Smooth muscle cell (in vitro differentiated cells): ENCODE data around the gene TMEM120A. TPM values are rescaled to one million over a fixed set of nuclear protein-coding genes. Genes with fewer than 3 reads are reported as not detected.

Experiments
- DNase-seq: peaks from one replicate; lab custom pipeline; 2025; ENCODE audit not compliant: unreplicated experiment; lab: John Stamatoyannopoulos, UW
- H2AFZ ChIP-seq: fragments of 200-600 bp; sonication (generic); 2 replicates; pipeline ENCODE4 v1.6.0; 2016; ENCODE audit warnings: antibody characterized with exemption, low read depth, mild to moderate bottlenecking
- H3F3A ChIP-seq: fragments of 200-600 bp; sonication (generic); 2 replicates; pipeline ENCODE4 v1.6.0; 2017; ENCODE audit warnings: antibody characterized with exemption, low read depth
- H3K27ac ChIP-seq: fragments of 200-600 bp; sonication (generic); 2 replicates; pipeline ENCODE4 v1.5.1; 2016; ENCODE audit warnings: low read depth, mild to moderate bottlenecking
- H3K27me3 ChIP-seq: fragments of 200-600 bp; sonication (generic); 2 replicates; pipeline ENCODE4 v1.6.1; 2016; ENCODE audit warnings: low read depth, mild to moderate bottlenecking
- H3K36me3 ChIP-seq: fragments of 200-600 bp; sonication (generic); 2 replicates; pipeline ENCODE4 v1.5.1; 2016; ENCODE audit warnings: low read depth
- H3K4me1 ChIP-seq: fragments of 200-600 bp; sonication (generic); 2 replicates; pipeline ENCODE4 v1.5.1; 2016; ENCODE audit warnings: low read depth
- H3K4me2 ChIP-seq: fragments of 200-600 bp; sonication (generic); 2 replicates; pipeline ENCODE4 v1.6.0; 2016; ENCODE audit warnings: mild to moderate bottlenecking
- H3K4me3 ChIP-seq: fragments of 200-600 bp; sonication (generic); 2 replicates; pipeline ENCODE4 v1.5.1; 2016; ENCODE audit warnings: mild to moderate bottlenecking
- H3K79me2 ChIP-seq: fragments of 200-600 bp; sonication (generic); 2 replicates; pipeline ENCODE4 v1.6.0; 2016; ENCODE audit warnings: low read depth, mild to moderate bottlenecking
- H3K9ac ChIP-seq: fragments of 200-600 bp; sonication (generic); 2 replicates; pipeline ENCODE4 v1.6.0; 2016; ENCODE audit warnings: low read depth
- H3K9me3 ChIP-seq: fragments of 200-600 bp; sonication (generic); replicated peaks from 2 replicates; pipeline ENCODE4 v1.5.1; 2016; ENCODE audit warnings: low read depth
- H4K20me1 ChIP-seq: fragments of 200-600 bp; sonication (generic); 2 replicates; pipeline ENCODE4 v1.6.0; 2016; ENCODE audit warnings: low read depth
- WGBS: methylation state at CpG from one replicate; pipeline ENCODE4 v1.1.7; 2016; ENCODE audit warnings: low lambda C conversion rate; 5-methylcytosine and 5-hydroxymethylcytosine counted together
- polyA plus RNA-seq: library from polyadenylated mRNA; unstranded; fragments of >200 nt; fragmentation: Nextera tagmentation; extraction: Ambion mirVana; gene quantifications from 2 replicates; pipeline ENCODE4 v1.2.1, GENCODE V29; 2016
- total RNA-seq: library from RNA; depleted of rRNA; stranded (reverse); fragments of >200 nt; gene quantifications from 2 replicates; pipeline ENCODE4 v1.2.3, GENCODE V29; 2014
- TF ChIP-seq, protein P1 (sequence below): fragments of 200-600 bp; sonication (generic); IDR thresholded peaks from 2 replicates; pipeline ENCODE4 v1.5.1; 2017; ENCODE audit warnings: borderline replicate concordance, mild to moderate bottlenecking, antibody characterized with exemption; ENCODE audit not compliant: insufficient read depth, poor library complexity, severe bottlenecking

TMEM120A gene
- total and polyA plus RNA-seq, 2 experiments from 2014 or later, result 20.3 to 37.2 TPM

DNA sequence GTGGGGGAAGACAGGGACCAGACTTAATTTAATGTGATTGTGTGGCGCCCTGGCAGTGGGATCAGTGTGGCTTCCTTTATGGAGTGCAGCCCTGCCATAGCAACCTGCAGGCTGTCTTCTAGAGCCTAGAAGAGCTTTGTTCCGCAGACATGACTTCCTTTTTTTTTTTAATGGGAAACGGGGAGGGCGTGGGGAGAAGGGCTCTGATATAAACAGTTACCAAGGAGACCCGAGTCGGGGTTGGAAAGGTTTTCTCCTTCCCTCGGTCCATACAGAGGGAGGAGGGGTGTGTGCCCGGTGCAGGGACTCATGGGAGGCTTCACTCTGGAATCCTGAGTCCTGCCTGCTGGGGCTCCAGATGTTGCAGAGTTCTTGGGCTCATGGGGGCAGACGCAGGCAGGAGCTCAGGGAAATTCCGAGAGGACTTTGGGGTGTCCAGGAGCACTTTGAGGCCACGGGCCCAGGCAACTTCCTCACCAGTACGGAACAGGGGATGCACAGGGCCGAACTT lies 26.9 kb downstream of the TMEM120A start:
- Histone ChIP-seq H4K20me1 (peaks cover 5% of the 10 kb centered on the region), H3K27me3 (no peaks in the 10 kb centered on the region), H2AFZ (no peak overlapping the region), H3K4me1 (peaks cover 10% of the 10 kb centered on the region), H3K4me2 (no peak overlapping the region), H3K9me3 (no peaks in the 10 kb centered on the region), H3K36me3 (no peaks in the 10 kb centered on the region), H3F3A (no peaks in the 10 kb centered on the region), H3K79me2 (no peaks in the 10 kb centered on the region), H3K9ac (no peak overlapping the region), H3K4me3 (no peak overlapping the region), H3K27ac (no peak overlapping the region)
- WGBS, result 64% methylated on average over 13 of the region's 13 CpGs
- DNase-seq, result no peak
- TF ChIP-seq, protein P1, sequence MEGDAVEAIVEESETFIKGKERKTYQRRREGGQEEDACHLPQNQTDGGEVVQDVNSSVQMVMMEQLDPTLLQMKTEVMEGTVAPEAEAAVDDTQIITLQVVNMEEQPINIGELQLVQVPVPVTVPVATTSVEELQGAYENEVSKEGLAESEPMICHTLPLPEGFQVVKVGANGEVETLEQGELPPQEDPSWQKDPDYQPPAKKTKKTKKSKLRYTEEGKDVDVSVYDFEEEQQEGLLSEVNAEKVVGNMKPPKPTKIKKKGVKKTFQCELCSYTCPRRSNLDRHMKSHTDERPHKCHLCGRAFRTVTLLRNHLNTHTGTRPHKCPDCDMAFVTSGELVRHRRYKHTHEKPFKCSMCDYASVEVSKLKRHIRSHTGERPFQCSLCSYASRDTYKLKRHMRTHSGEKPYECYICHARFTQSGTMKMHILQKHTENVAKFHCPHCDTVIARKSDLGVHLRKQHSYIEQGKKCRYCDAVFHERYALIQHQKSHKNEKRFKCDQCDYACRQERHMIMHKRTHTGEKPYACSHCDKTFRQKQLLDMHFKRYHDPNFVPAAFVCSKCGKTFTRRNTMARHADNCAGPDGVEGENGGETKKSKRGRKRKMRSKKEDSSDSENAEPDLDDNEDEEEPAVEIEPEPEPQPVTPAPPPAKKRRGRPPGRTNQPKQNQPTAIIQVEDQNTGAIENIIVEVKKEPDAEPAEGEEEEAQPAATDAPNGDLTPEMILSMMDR, result no peak

GRCh38 chr7:75967055-75967454 lies 27.3 kb downstream of the TMEM120A start:
- Histone ChIP-seq H3K36me3 (no peaks in the 10 kb centered on the region), H3K4me3 (no peak overlapping the region), H3F3A (no peaks in the 10 kb centered on the region), H3K4me1 (peaks cover 14% of the 10 kb centered on the region), H3K4me2 (no peak overlapping the region), H3K27me3 (no peaks in the 10 kb centered on the region), H3K9me3 (no peaks in the 10 kb centered on the region), H2AFZ (no peak overlapping the region), H3K27ac (no peak overlapping the region), H3K79me2 (no peaks in the 10 kb centered on the region), H4K20me1 (peaks cover 5% of the 10 kb centered on the region), H3K9ac (no peak overlapping the region)
- WGBS, result 98% methylated on average over 11 of the region's 11 CpGs
- no peak for DNase-seq
- TF ChIP-seq, protein P1, result no peak

DNA sequence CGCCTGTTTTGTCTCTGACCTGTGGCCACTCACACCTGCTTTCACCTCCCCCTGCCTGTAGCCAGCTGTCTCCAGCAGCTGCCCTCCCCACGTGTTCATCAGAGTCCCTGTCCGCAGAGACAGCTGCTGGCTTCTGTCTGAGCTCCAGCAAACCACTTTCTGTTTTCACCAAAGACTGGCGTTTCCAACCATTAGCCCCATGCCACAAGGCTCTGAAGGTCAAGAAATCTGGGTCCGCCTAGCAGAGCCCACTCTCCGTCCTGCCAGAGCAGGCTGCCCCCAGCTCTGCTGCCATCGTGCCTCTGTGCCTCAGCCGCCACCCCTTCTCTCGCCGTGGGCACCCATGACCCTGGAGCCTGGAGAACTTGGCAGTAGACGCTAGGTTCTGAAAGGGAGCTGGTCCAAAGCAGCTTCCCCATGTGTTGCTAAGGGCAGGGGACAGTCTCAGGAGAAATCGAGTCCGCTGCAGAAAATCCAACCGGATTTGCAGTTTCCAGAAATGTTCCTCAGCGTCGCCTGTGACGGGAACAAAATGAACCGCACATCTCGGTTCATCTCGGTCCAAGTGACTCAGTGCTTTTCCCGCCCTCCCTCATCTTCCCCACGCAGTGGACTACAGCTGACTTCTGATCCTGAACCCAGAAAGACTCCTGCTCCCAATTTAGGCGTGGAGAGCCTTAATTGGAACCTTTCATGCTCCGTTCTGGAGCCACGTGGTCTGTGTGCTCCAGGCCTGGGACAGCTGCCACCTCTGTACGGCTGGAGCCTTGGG lies 28.0 kb downstream of the TMEM120A start:
- H3K4me3 ChIP-seq, result no peak overlapping the region
- H3K79me2 ChIP-seq, result no peaks in the 10 kb centered on the region
- H3K36me3 ChIP-seq, result no peaks in the 10 kb centered on the region
- H3K27me3 ChIP-seq, result no peaks in the 10 kb centered on the region
- TF ChIP-seq, protein P1, result no peak
- H4K20me1 ChIP-seq, result peaks cover 5% of the 10 kb centered on the region
- H2AFZ ChIP-seq, result no peak overlapping the region
- H3K4me1 ChIP-seq, result peaks cover 14% of the 10 kb centered on the region
- DNase-seq, result no peak
- no peak overlapping the region for H3K4me2 ChIP-seq
- H3K27ac ChIP-seq, result no peak overlapping the region
- no peaks in the 10 kb centered on the region for H3K9me3 ChIP-seq
- H3K9ac ChIP-seq, result no peak overlapping the region
- WGBS, result 87% methylated on average over 26 of the region's 26 CpGs
- no peaks in the 10 kb centered on the region for H3F3A ChIP-seq
